Bone marrow (tissue), 2 donors: ENCODE measurements around the gene NEUROD4.
A peak's percentile ranks its signal among the peaks of the same experiment; 100 is the strongest.

Experiments used
- DNase-seq, 2 donors: peaks; one replicate each; lab custom pipeline; 2025; lab: John Stamatoyannopoulos, UW

The NEUROD4 gene

DNA sequence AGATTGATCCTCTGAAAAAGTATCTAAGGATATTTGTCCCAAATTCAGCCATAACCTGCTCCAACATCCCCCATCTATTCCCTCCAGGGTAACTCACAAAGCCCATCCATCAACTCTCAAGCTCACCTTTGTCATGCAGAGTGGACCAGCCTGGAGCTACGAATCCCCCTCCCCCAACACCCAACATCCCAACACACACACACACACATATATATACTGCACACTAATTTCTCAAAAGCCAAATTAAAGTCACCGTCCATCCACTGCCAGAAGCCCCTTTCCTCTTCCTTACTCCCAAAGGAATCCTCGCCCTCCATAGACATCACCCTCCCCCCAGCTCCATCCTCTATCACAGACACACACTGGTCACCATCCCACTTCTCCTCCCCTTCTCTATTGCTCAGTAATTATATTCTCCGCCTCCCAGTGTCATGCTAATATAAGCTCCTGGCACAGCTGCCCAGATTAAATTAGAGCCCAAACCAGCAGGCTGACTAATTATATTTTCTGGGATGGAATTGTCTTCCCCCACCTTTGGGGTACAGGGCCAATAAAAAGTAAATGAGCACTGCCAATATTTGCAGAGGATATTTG is 21.7 kb upstream of the NEUROD4 start:
- DNase-seq: no peak

GRCh38 chr12:54998958-54999510 is 20.7 kb upstream of the NEUROD4 start:
- DNase-seq: peak in 1 of 2 donors; percentile 7

- DNase-seq: peak in 1 of 2 donors; percentile 15
These were observed 18.4 kb upstream of the NEUROD4 start for GRCh38 chr12:55001198-55001868.

DNA sequence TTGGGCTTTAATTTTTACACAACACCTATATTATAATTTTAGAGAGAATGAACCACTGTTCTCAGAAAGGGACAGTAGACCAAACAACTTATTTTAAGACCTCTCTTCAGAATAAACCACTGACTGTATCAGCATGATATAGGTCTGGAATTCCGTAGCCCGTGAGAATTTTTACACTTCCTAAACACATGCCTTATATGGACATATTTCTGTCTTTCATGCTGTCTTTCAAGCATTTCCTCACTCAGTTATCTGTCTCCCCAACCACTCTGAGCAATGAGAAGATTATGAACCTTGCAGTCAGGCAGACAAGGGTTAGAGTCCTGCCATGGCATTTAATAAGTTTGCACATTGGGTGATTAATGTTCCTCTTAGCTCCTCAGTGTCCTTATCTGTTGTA is 17.4 kb upstream of the NEUROD4 start:
- no peak for DNase-seq

DNA sequence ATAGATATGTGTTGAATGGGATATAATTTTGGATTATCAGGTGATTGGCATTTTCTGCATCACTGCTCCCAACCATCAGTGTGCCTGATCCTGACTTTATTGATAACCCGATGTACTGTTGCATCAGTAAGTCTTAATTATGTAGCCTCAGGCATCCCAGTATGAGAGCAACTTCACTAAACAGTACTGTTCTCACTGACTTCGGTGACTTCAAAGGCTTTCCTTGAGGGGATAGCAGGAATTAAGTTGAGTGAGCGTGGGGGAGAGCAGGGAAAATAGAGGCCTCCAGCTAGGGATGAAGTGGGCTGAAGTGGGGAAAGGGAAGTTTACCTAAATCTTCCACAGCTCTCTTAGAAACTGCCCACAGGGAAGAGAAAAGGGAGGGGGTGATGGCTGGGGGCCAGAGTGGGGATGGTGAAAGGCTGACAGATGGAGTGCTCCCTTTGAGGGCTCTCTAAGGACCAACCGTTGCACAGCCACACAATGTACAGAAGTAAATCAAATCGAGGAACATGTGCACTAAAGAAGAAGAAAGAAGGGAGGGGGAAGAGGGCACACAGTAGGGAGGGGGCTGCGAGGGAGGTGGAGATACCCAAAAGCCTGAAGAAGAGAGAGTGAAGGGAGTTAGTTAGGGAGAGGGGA is 10.7 kb upstream of the NEUROD4 start:
- DNase-seq: no peak

DNA sequence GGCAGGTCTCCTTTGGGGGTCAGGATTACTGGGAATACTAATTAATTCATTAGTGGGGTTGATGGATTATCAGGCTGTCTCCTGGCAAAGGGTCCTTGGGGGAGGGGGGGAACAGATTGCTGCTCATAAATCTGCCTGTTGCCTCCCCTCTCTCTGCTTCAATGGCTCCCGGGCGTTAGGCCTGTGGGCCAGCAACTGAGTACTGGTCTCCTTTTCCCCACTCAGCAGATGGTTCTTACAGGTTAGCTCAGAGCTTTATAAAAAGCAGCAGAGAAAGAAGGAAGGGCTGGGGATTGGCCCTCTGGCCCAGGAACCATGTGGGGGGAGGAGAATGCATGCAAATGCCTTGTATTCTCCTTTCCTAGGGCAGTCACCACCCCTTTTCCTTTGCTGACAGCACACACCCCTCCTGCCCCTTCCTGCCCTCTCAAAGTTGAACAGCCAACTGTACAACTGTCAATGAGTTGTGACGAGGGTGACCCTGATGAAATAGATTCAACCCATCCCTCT is 2.3 kb upstream of the NEUROD4 start:
- DNase-seq: no peak

DNA sequence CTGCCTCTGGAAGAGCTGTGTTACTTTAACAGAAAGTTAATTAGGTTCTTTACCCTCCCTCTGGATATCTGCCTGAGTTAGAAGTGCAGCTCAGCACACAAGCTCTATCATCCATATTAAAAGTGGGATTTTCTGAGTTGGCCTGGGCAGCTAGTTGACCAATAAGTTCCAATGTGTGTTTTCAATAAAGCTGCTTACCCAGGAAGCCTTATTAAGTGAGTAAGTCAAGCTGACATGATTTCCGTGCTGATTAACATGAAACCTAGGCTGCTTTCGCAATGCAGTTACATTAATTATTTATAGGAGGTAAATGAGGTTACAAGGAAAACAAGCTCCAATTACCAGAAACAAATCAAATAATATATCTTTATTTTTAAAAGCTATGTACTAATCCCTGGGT is 4.8 kb downstream of the NEUROD4 start:
- DNase-seq: no peak

DNA sequence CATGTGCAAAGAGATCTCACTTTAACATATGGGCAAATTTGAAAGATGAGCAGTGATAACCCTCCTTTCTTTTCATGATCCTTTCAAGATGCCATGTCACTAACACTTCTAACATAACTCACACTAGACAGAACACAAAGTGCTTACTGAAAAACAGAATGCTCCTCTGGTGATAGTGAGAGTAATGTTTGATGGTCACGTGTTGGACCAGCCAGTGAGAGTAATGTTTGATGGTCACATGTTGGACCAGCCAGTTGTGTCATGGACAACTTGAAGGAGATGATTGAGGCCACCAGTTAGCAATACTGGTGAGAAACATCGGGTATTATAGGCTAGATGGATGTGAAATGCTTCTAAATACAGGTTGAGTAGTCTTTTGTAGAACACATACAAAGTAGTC is 5.7 kb downstream of the NEUROD4 start:
- no peak for DNase-seq

- no peak for DNase-seq
These were observed 14.4 kb downstream of the NEUROD4 start for GRCh38 chr12:55034218-55034617.

- DNase-seq: peak in 1 of 2 donors; percentile 50
These were observed 16.7 kb downstream of the NEUROD4 start for GRCh38 chr12:55036326-55037115.

DNA sequence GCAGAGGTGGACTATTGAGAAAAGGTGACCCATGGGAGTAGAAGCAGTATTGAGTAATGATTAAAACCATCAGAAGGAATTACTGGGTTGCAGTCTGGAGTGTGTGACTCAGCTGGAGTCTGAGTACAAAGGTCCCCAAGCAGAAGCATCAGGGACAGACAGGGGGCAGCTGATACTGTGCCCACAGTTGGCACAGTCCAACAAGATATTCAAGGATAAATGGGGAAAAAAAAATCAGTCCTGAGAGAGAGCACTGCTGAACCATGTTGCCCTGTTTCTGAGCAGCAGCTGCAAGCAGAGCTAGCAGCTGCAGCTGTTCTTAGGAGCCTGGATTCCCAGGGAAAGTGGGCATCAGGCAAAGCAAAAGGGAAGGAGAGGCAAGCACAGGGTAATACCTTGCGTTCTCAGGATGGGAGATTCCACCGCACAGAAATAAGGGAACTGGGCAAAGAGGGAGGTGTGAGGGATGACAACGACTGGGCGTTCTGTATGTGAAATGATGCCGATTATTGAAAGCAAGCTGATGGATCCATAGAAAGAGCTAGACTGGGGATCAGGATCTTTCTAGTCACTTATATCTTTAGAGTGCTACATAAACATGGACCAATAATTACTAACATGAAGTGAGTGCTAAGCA is 17.7 kb downstream of the NEUROD4 start:
- no peak for DNase-seq

DNA sequence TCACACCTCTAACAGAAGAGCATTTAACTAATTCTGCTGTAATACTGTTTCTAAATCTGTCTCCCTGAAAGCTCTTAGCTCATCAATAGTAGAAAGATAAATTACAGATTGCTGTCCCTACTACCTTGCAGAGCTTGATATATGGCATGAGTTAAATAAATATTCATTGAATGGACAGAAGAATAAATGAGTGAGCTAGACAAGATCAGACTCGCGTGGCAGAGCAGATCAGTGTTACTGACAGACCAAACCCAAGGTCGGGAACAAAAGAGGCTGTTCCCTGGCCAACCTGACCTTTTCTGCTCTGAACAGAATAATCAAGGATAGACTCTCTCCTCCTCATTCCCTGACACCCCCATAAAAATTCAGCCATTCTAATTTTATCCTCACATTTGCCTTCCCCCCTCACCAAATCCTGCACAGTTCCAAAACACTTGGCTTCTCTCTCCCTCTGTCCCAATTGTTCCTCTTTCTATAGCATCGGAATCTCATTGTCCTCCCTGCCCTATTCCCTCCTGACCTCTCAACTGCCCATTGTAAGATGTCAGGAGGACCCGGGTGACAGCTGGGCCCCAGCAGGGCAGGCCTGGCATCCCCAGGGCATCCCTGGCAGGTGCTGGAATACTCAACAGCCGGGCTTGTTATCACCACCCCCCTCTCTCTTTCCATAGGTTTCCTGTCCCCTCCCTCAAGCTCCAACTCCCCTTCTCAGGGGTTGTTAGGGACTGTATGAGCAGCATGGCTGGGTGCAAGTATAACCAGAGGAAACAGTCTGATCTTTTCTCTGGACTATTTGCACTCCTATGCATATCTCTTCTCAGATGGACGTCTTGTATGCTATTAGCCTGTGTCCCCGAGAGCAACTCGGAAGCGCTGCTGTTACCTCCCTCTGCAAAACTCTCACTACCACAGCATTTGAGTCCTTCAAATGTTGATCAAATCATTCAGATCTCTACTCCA is 19.9 kb downstream of the NEUROD4 start:
- no peak for DNase-seq

DNA sequence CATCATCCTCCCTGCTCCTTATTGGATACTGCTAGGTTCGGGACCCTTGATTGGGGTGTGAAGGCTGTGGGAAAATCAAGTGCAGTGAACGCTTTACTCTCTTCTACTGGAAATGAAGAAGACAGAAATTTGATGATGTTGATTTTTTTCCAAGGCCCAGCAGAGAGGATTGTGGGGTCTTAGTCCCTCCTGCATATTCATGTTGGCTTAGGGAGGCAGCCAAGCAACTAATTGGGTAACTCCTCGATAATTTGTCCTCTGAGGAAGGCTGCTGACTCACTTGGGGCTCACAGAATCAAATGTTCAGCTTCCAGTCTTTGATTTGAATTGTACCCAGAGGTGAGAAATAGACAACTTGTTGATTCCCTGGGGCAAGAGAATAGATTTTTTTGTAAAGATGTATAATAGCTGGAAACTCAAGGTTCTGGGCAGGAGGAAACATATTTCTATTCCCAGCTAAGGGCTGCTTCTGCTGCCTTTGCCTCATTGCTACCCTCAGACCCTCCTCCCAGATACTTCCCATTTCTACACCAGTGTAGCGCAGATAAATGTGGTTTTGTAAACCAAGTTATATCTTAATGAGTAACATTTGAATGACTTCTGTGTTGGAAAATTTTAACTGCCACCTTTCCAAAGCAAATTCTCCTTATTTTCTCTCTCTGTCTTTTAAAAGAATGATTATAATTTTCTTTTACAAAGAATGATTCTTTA is 21.7 kb downstream of the NEUROD4 start:
- DNase-seq: no peak

GRCh38 chr12:55043542-55043941 is 23.8 kb downstream of the NEUROD4 start:
- peak in 1 of 2 donors; percentile 7 for DNase-seq

GRCh38 chr12:55044135-55044534 is 24.4 kb downstream of the NEUROD4 start:
- no peak for DNase-seq

GRCh38 chr12:55049676-55050075 is 29.9 kb downstream of the NEUROD4 start:
- DNase-seq: no peak

DNA sequence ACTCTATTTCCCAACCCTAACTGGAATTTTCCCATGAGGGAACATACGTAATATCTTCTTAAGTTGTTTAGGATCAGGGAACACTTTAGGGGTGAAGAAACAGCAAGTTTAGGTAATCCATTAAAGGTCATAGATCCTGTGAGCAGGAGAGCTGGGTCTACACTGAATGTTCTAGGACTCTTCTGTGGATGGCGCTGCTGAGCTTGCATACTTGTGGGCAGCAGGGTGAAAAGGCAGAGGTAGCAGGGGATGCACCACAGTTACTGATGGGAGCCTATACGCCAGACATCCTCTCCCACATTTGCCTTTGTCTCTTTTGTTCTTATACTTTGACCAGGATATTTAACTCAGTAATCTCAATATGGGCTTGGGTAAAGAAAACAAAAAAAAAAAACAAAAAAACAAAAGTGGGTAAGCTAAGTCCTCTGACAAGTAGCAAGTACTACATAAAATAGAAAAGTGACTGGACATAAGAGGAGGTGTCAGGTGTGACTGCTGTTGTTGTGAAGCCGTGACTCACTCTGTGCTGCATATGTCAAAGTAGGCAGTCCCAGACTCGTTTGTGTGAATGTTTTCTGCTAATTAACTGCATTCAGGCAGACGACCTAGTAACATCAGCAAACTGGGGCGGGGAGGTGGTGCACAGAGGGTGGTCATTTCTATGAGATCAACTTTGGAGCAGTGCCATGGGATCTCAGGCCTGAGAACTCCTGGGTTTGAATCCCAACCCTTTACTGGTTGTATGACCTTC is 31.6 kb downstream of the NEUROD4 start:
- DNase-seq: no peak

GRCh38 chr12:55057481-55057880 is 37.7 kb downstream of the NEUROD4 start:
- no peak for DNase-seq

DNA sequence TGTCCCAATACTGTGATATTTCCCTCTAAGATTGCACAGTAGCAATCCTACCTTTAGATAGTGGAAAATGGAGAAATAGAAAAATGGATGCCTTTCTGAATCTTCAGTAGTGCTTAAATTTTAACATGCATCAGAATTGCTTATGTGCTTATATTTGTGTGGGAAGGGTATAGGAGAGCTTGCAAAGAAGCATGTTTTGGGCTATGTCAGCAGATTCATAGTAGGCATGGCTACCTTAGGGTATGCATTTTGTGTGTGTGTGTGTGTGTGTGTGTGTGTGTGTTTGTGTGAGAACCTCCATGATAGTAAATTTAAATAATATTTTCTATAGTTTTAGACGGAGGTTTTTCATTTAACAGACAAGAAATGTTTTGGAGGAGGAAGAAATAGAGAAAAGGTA is 38.3 kb downstream of the NEUROD4 start:
- DNase-seq: no peak
